CD14-positive monocyte (primary cell): ENCODE measurements around the gene ADH5. TPM values are rescaled to one million over a fixed set of nuclear protein-coding genes. Genes with fewer than 3 reads are reported as not detected.

Source experiments
- DNase-seq, 3 donors: peaks; one replicate each; pipeline ENCODE4 v3.0.0-alpha.2; 2011 to 2022
- H2AFZ ChIP-seq: 2 replicates; pipeline ENCODE4 v1.6.0; 2012; ENCODE audit warnings: mild to moderate bottlenecking, low read depth, low read length, inconsistent platforms; ENCODE audit not compliant: insufficient read depth, poor library complexity, severe bottlenecking
- H3K27ac ChIP-seq, 2 donors: 1 replicate in 1 of 2; 2 replicates in 1 of 2; pipeline ENCODE4 v1.5.1; 2012 to 2013; ENCODE audit warnings: low read length in 2 of 2, control low read depth in 1 of 2, inconsistent platforms in 1 of 2, low read depth in 1 of 2, mild to moderate bottlenecking in 1 of 2
- H3K27me3 ChIP-seq, 2 donors: one replicate each; pipeline versions ENCODE4 v1.6.0 to v1.6.1; 2011 to 2013; ENCODE audit warnings: low read length in 2 of 2; ENCODE audit not compliant: control insufficient read depth in 2 of 2, insufficient read depth in 2 of 2
- H3K36me3 ChIP-seq, 2 donors: replicated peaks in 1 of 2; 1 replicate in 1 of 2; 2 replicates in 1 of 2; pipeline versions ENCODE4 v1.5.1 to v1.6.1; 2012 to 2013; ENCODE audit warnings: low read length in 2 of 2, control low read depth in 1 of 2, inconsistent platforms in 1 of 2, mild to moderate bottlenecking in 1 of 2; ENCODE audit not compliant: insufficient read depth in 2 of 2, control insufficient read depth in 1 of 2
- H3K4me1 ChIP-seq, 2 donors: 1 replicate in 1 of 2; 2 replicates in 1 of 2; pipeline versions ENCODE4 v1.5.1 to v1.6.1; 2012 to 2013; ENCODE audit warnings: low read length in 2 of 2, control low read depth in 1 of 2, inconsistent platforms in 1 of 2, mild to moderate bottlenecking in 1 of 2, moderate library complexity in 1 of 2; ENCODE audit not compliant: insufficient read depth in 2 of 2, control insufficient read depth in 1 of 2
- H3K4me2 ChIP-seq: replicated peaks from 2 replicates; pipeline ENCODE3; 2012; ENCODE audit warnings: low read length, moderate library complexity, mild to moderate bottlenecking; ENCODE audit not compliant: poor library complexity, severe bottlenecking; ENCODE audit errors: extremely low read depth
- H3K4me3 ChIP-seq, 3 experiments: fragments of 200-600 bp in 1 of 3; sonication (generic) in 1 of 3; replicated peaks in 1 of 3; 1 replicate in 2 of 3; 2 replicates in 1 of 3; pipeline ENCODE4 v1.5.1; 2011 to 2013; ENCODE audit warnings: low read length in 3 of 3, mild to moderate bottlenecking in 3 of 3, control low read depth in 2 of 3, low read depth in 2 of 3, inconsistent platforms in 1 of 3, moderate library complexity in 1 of 3
- H3K79me2 ChIP-seq: 2 replicates; pipeline ENCODE4 v1.6.0; 2012; ENCODE audit warnings: mild to moderate bottlenecking, control low read depth, inconsistent platforms, low read length, moderate library complexity; ENCODE audit not compliant: insufficient read depth
- H3K9ac ChIP-seq: 2 replicates; pipeline ENCODE4 v1.6.0; 2017; ENCODE audit warnings: low read length, mild to moderate bottlenecking; ENCODE audit not compliant: insufficient read depth, poor library complexity, severe bottlenecking
- H3K9me3 ChIP-seq, 2 donors: replicated peaks in 1 of 2; 1 replicate in 1 of 2; 2 replicates in 1 of 2; pipeline versions ENCODE4 v1.5.1 to v1.6.1; 2012 to 2013; ENCODE audit warnings: low read length in 2 of 2, control low read depth in 1 of 2; ENCODE audit not compliant: control insufficient read depth in 1 of 2, insufficient read depth in 1 of 2
- H4K20me1 ChIP-seq: 2 replicates; pipeline ENCODE4 v1.6.0; 2012; ENCODE audit warnings: mild to moderate bottlenecking, low read length, control low read depth, moderate library complexity; ENCODE audit not compliant: insufficient read depth
- H3K27ac Mint-ChIP-seq, 7 donors: one replicate each; pipeline ENCODE4 v1.8.0; 2020; ENCODE audit warnings: mild to moderate bottlenecking in 7 of 7, mixed read lengths in 7 of 7, moderate library complexity in 6 of 7, inconsistent platforms in 2 of 7
- H3K27me3 Mint-ChIP-seq, 3 donors: one replicate each; pipeline ENCODE4 v1.8.0; 2021 to 2022; ENCODE audit warnings: low read depth in 3 of 3, mild to moderate bottlenecking in 3 of 3, mixed read lengths in 3 of 3, moderate library complexity in 3 of 3, inconsistent platforms in 1 of 3
- H3K36me3 Mint-ChIP-seq, 2 donors: one replicate each; pipeline ENCODE4 v1.8.0; 2020; ENCODE audit warnings: mixed read lengths in 2 of 2, inconsistent platforms in 1 of 2, mild to moderate bottlenecking in 1 of 2
- H3K4me1 Mint-ChIP-seq: one replicate; pipeline ENCODE4 v1.8.0; 2020; ENCODE audit warnings: mild to moderate bottlenecking, mixed read lengths
- H3K4me3 Mint-ChIP-seq, 2 donors: one replicate each; pipeline ENCODE4 v1.8.0; 2020; ENCODE audit warnings: mild to moderate bottlenecking in 2 of 2, mixed read lengths in 2 of 2, moderate library complexity in 1 of 2
- H3K9me3 Mint-ChIP-seq, 7 donors: one replicate each; pipeline ENCODE4 v1.8.0; 2020 to 2022; ENCODE audit warnings: mixed read lengths in 7 of 7, mild to moderate bottlenecking in 6 of 7, moderate library complexity in 6 of 7, inconsistent platforms in 2 of 7
- CTCF ChIP-seq: fragments of 200-600 bp; IDR thresholded peaks from one replicate; pipeline ENCODE4 v1.8.0; 2022; ENCODE audit warnings: antibody characterized with exemption, mild to moderate bottlenecking
- WGBS: methylation state at CpG from one replicate; pipeline ENCODE4 v1.1.5; 2013; ENCODE audit warnings: missing lambda C conversion rate; ENCODE audit not compliant: insufficient coverage; 5-methylcytosine and 5-hydroxymethylcytosine counted together
- intact Hi-C, 2 donors: fragments of 100-400 bp; cut with micrococcal nuclease; formaldehyde crosslinking; loops; one replicate each; pipeline versions ENCODE4 v1.15.0 to v1.15.1; 2023
- polyA plus RNA-seq, 3 donors: library from polyadenylated mRNA; depleted of rRNA in 1 of 3; unstranded in 2 of 3; stranded (reverse) in 1 of 3; fragments of 300-500 nt in 2 of 3; fragments of >200 nt in 1 of 3; fragmentation: Illumina TruSeq in 2 of 3; gene quantifications; 1 replicate in 2 of 3; 2 replicates in 1 of 3; pipeline ENCODE4 v1.2.3, GENCODE V29; 2012 to 2021

The ADH5 gene
- polyA plus RNA-seq, 3 donors, result 31.7 to 93.5 (median 79.3) TPM

GRCh38 chr4:99038213-99038612, 50.4 kb downstream of the ADH5 start:
- no CpG with 5 or more reads among the region's 1 CpG for WGBS
- no peaks in the 10 kb centered on the region for H3K27me3 Mint-ChIP-seq
- intact Hi-C loops, result no loop called here
- H3K9me3 Mint-ChIP-seq, result peaks cover 0 to 16% (median 9%) of the 10 kb centered on the region in 7 donors
- H3K9me3 ChIP-seq, result peaks cover 0 to 13% of the 10 kb centered on the region in 2 donors
- H3K27me3 ChIP-seq, result no peaks in the 10 kb centered on the region
- peaks cover 36 to 57% of the 10 kb centered on the region in 2 donors for H3K36me3 Mint-ChIP-seq
- H3K4me3 Mint-ChIP-seq, result no peak overlapping the region
- H3K79me2 ChIP-seq, result no peaks in the 10 kb centered on the region
- no peak for DNase-seq
- H3K4me2 ChIP-seq, result no peak overlapping the region
- H3K4me3 ChIP-seq, result no peak overlapping the region
- peaks cover 9 to 60% of the 10 kb centered on the region in 2 donors for H3K36me3 ChIP-seq
- H3K4me1 Mint-ChIP-seq, result peaks cover 1% of the 10 kb centered on the region
- H4K20me1 ChIP-seq, result no peaks in the 10 kb centered on the region
- H2AFZ ChIP-seq, result no peak overlapping the region
- no peak overlapping the region for H3K27ac ChIP-seq
- TF ChIP-seq CTCF, result no peak
- H3K4me1 ChIP-seq, result no peaks in the 10 kb centered on the region
- H3K27ac Mint-ChIP-seq, result no peak overlapping the region
- no peak overlapping the region for H3K9ac ChIP-seq

- no peak for TF ChIP-seq CTCF
- peaks cover 0 to 16% (median 9%) of the 10 kb centered on the region in 7 donors for H3K9me3 Mint-ChIP-seq
- Histone ChIP-seq H3K79me2 (peaks cover 6% of the 10 kb centered on the region), H3K9ac (no peak overlapping the region), H2AFZ (no peak overlapping the region), H3K4me2 (no peak overlapping the region), H3K4me1 (no peaks in the 10 kb centered on the region), H3K27me3 (no peaks in the 10 kb centered on the region), H3K36me3 (peaks cover 12 to 61% of the 10 kb centered on the region in 2 donors), H3K4me3 (no peak overlapping the region), H4K20me1 (no peaks in the 10 kb centered on the region), H3K27ac (no peak overlapping the region), H3K9me3 (peaks cover 0 to 13% of the 10 kb centered on the region in 2 donors)
- H3K4me1 Mint-ChIP-seq, result peaks cover 3% of the 10 kb centered on the region
- intact Hi-C loops, result no loop called here
- WGBS, result no CpG with 5 or more reads among the region's 4 CpGs
- no peak for DNase-seq
- peaks cover 40 to 53% of the 10 kb centered on the region in 2 donors for H3K36me3 Mint-ChIP-seq
- H3K27me3 Mint-ChIP-seq, result no peaks in the 10 kb centered on the region
- H3K4me3 Mint-ChIP-seq, result no peak overlapping the region
- H3K27ac Mint-ChIP-seq, result no peak overlapping the region
These were observed 54.6 kb downstream of the ADH5 start for GRCh38 chr4:99033956-99034355.
